HFFc6 (cell line): ENCODE data around the gene BET1L. TPM values are rescaled to one million over a fixed set of nuclear protein-coding genes. Genes with fewer than 3 reads are reported as not detected.
A peak's percentile ranks its signal among the peaks of the same experiment; 100 is the strongest.
"Not testable (repeated sequence)": the region's sequence is repeated elsewhere in the genome, so short reads cannot be mapped to it uniquely, and the experiment has no call there.

Source experiments
- DNase-seq: peaks from one replicate; pipeline ENCODE4 v3.0.0-alpha.2; 2018
- H3K27ac Mint-ChIP-seq: 2 replicates; pipeline ENCODE4 v1.8.0; 2020; ENCODE audit warnings: mild to moderate bottlenecking, mixed read lengths
- H3K27me3 Mint-ChIP-seq: 2 replicates; pipeline ENCODE4 v1.8.0; 2021; ENCODE audit warnings: mild to moderate bottlenecking, moderate library complexity, mixed read lengths; ENCODE audit not compliant: insufficient read depth
- H3K36me3 Mint-ChIP-seq: 2 replicates; pipeline ENCODE4 v1.8.0; 2021; ENCODE audit warnings: low read depth, mixed read lengths
- H3K4me1 Mint-ChIP-seq: 2 replicates; pipeline ENCODE4 v1.8.0; 2020; ENCODE audit warnings: low read depth, mixed read lengths
- H3K4me3 Mint-ChIP-seq: 2 replicates; pipeline ENCODE4 v1.8.0; 2020; ENCODE audit warnings: mild to moderate bottlenecking, moderate library complexity, mixed read lengths
- H3K9me3 Mint-ChIP-seq: 2 replicates; pipeline ENCODE4 v1.8.0; 2020; ENCODE audit warnings: mild to moderate bottlenecking, mixed read lengths
- total RNA-seq, 6 experiments: library from RNA; stranded (reverse); fragmentation: NEBNext Ultra II Directional; extraction: Animal tissue kit (Norgen Biotek cat#: 25700); gene quantifications; 2 replicates in 1 of 6; 3 replicates in 5 of 6; pipeline ENCODE4 v1.2.3, GENCODE V29; 2021
- TF ChIP-seq, protein P1 (sequence below): fragments of 200-600 bp; sonication (generic); IDR thresholded peaks from 2 replicates; pipeline ENCODE4 v1.5.0; 2021; ENCODE audit warnings: antibody characterized with exemption, mild to moderate bottlenecking

Gene BET1L
- total RNA-seq, 6 experiments from 2014 or later = 63.5 to 76.9 (median 67.2) TPM

DNA sequence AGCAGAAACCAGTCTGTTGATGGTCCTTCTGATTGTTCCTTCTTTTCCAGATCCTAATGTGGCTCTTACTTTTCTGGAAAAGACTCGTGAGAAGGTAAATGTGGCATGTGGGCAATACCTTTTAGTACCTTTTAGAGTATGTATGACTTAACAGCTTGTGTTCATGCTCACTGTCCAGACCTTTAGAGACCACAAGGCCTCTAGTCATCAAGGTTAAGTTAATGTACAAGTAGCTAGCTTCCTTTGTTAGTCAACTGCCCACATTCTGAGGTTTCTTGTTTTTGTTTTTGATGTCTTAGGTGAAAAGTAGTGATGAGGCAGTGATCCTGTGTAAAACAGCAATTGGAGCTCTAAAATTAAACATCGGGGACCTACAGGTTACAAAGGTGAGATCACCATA, 37.2 kb upstream of the BET1L start:
- no peak for DNase-seq
- Mint-ChIP-seq H3K4me3 (no peak overlapping the region), H3K27me3 (peaks cover 3% of the 10 kb centered on the region; the same call in 1 of the 2 replicates), H3K4me1 (peaks cover 17% of the 10 kb centered on the region), H3K9me3 (no peaks in the 10 kb centered on the region), H3K36me3 (peaks cover 36% of the 10 kb centered on the region), H3K27ac (no peak overlapping the region)
- TF ChIP-seq, protein P1, sequence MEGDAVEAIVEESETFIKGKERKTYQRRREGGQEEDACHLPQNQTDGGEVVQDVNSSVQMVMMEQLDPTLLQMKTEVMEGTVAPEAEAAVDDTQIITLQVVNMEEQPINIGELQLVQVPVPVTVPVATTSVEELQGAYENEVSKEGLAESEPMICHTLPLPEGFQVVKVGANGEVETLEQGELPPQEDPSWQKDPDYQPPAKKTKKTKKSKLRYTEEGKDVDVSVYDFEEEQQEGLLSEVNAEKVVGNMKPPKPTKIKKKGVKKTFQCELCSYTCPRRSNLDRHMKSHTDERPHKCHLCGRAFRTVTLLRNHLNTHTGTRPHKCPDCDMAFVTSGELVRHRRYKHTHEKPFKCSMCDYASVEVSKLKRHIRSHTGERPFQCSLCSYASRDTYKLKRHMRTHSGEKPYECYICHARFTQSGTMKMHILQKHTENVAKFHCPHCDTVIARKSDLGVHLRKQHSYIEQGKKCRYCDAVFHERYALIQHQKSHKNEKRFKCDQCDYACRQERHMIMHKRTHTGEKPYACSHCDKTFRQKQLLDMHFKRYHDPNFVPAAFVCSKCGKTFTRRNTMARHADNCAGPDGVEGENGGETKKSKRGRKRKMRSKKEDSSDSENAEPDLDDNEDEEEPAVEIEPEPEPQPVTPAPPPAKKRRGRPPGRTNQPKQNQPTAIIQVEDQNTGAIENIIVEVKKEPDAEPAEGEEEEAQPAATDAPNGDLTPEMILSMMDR = no peak

DNA sequence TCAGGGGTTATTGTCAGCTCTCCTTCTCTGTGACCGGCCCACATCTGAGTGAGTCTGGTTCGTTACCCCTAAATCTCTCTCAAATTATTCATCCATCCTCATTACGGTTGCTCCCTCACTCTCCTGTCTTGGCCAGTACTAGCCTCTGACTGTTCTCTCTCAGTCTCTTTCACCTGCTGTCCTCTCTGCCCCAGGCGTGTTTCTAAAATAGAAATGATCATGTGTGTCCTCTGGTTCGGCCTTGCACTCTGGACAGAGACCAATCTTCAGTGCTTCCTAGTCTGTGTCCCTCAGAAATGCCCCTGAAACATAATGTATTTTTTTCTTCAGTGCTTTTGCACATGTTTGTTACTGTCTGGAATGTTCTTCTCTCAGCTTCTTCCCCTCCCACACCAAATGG, 34.4 kb upstream of the BET1L start:
- no peak for DNase-seq
- Mint-ChIP-seq H3K4me3 (no peak overlapping the region), H3K27ac (no peak overlapping the region; the same call in 1 of the 2 replicates), H3K4me1 (peaks cover 35% of the 10 kb centered on the region), H3K27me3 (peaks cover 3% of the 10 kb centered on the region; the same call in 1 of the 2 replicates), H3K9me3 (no peaks in the 10 kb centered on the region), H3K36me3 (peaks cover 30% of the 10 kb centered on the region)
- TF ChIP-seq, protein P1 = no peak

DNA sequence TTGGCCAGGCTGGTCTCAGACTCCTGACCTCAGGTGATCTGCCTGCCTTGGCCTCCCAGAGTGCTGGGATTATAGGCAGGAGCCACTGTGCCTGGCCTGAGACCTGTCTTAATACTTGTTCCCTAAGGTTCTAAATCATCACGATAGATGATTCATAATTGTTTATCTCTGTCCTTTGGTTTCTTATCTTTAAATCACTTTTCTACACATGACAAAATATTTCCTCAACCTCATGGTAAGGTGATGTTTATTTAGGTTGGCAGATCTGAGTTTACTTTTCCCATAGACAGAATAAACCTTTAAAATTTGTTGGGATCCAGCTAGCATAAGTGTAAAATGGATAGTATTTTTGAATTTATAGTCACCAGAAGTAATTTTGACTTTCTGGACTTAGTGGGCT, 33.1 kb upstream of the BET1L start:
- H3K36me3 Mint-ChIP-seq = peaks cover 27% of the 10 kb centered on the region
- H3K27ac Mint-ChIP-seq = no peak overlapping the region
- no peaks in the 10 kb centered on the region for H3K9me3 Mint-ChIP-seq
- H3K4me1 Mint-ChIP-seq = peaks cover 38% of the 10 kb centered on the region
- TF ChIP-seq, protein P1 = no peak
- DNase-seq = no peak
- H3K4me3 Mint-ChIP-seq = no peak overlapping the region
- H3K27me3 Mint-ChIP-seq = peaks cover 3% of the 10 kb centered on the region; the same call in 1 of the 2 replicates

DNA sequence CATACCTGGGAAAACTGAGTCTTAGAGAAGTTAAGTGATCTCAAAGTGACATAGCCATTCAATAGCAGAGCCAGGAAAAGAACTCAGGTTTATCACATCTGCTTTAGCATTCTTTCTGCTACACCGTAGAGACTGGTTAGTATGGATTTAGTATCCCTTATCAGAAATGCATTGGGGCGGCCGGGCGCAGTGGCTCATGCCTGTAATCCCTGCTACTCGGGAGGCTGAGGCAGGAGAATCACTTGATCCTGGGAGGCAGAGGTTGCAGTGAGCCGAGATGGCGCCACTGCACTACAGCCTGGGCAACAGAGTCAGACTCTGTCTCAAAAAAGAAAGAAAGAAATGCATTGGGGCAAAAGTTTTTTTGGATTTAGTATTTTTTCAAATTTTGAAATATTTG, 31.1 kb upstream of the BET1L start:
- H3K9me3 Mint-ChIP-seq, H3K27me3 Mint-ChIP-seq, DNase-seq: not testable (repeated sequence)
- Mint-ChIP-seq H3K27ac (peak overlapping the region; percentile 46), H3K36me3 (peaks cover 22% of the 10 kb centered on the region), H3K4me3 (peak overlapping the region; percentile 90), H3K4me1 (peaks cover 42% of the 10 kb centered on the region)

DNA sequence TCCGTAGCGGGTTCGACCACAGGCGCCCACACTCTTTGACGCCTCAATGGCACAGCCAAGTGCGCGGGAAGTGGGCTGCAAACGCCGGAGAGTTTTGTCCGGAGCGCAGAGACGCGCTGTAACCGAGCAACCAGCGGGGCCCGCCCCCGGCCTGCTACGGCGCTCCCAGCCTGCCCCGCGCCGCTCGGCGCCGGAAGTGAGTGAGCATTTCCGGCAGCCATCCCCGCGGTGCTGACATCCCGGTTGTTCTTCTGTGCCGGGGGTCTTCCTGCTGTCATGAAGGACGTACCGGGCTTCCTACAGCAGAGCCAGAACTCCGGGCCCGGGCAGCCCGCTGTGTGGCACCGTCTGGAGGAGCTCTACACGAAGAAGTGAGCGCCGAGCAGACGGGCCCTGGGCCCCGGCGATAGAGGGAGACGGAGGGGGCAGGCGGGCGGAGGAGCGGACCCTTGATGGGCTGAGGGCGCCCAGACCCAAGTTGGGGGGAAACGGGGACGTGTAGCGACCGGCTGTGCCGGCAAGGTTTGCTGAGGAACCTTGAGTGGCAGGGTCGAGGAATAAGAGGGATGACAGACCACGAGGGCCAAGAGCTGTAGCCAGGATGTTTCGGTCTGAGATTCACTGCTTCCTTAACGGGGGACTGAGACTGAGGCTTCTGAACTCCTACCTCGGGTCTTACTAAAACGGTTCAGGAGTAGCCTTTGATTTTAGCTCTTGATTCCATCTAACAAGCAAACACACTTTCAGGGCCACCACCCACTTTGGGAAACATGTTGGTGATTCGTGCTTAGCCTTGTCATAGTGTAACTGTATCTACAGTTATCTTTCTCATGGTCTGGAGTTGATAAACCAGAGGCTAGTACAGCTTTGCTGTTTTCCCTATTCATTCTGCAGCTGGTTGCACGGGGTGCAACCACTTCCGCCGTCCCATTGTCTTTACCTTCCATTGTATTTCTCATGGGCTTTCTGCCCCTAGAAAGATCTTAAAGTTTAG, 29.9 kb upstream of the BET1L start, which contains the start of gene PSMD13:
PSMD13 (plus strand) TSS at position 203 of the 994 bp plus-strand sequence; CDS start at position 277, 74 bp downstream.
- Mint-ChIP-seq H3K27ac (peak within 1 kb of the TSS; percentile 93), H3K27me3 (peaks cover 3% of the 10 kb centered on the region; the same call in 1 of the 2 replicates), H3K36me3 (peaks cover 14% of the 10 kb centered on the region), H3K4me3 (peak within 1 kb of the TSS; percentile 92), H3K9me3 (no peaks in the 10 kb centered on the region), H3K4me1 (peaks cover 42% of the 10 kb centered on the region)
- peak; percentile 81 for DNase-seq
- TF ChIP-seq, protein P1 = 0 out of 2 replicates have a peak, but pooled peaks have one; percentile 3
